Ascending aorta (tissue), 2 donors: Measurements from ENCODE around the gene UBAC2. TPM values are rescaled to one million over a fixed set of nuclear protein-coding genes. Genes with fewer than 3 reads are reported as not detected.

Experiments used
- DNase-seq, 2 donors: peaks; one replicate each; pipeline ENCODE4 v3.0.0-alpha.2; 2019; ENCODE audit warnings: low spot score in 2 of 2
- H3K27ac ChIP-seq, 2 donors: fragments of 200-600 bp; sonication (generic); one replicate each; pipeline ENCODE4 v1.5.1; 2016 to 2017; ENCODE audit warnings: mild to moderate bottlenecking in 1 of 2
- H3K27me3 ChIP-seq: fragments of 200-600 bp; sonication (generic); one replicate; pipeline ENCODE4 v1.5.1; 2017
- H3K36me3 ChIP-seq, 2 donors: fragments of 200-600 bp; sonication (generic); one replicate each; pipeline ENCODE4 v1.5.1; 2016
- H3K4me1 ChIP-seq, 2 donors: fragments of 200-600 bp; sonication (generic); one replicate each; pipeline ENCODE4 v1.5.1; 2016 to 2017; ENCODE audit warnings: mild to moderate bottlenecking in 1 of 2
- H3K4me3 ChIP-seq, 2 donors: fragments of 200-600 bp; sonication (generic); one replicate each; pipeline ENCODE4 v1.5.1; 2016 to 2017; ENCODE audit warnings: mild to moderate bottlenecking in 1 of 2
- H3K9me3 ChIP-seq, 2 donors: fragments of 200-600 bp; sonication (generic); one replicate each; pipeline ENCODE4 v1.5.1; 2016
- intact Hi-C: fragments of 100-400 bp; cut with DNase I; formaldehyde crosslinking; loops from one replicate; pipeline ENCODE4 v1.15.1; 2023
- total RNA-seq: library from RNA; depleted of rRNA; stranded (reverse); fragments of >200 nt; gene quantifications from one replicate; pipeline ENCODE4 v1.1.0, GENCODE V29; 2016
- TF ChIP-seq, protein P1 (sequence below), 3 experiments: fragments of 200-600 bp in 2 of 3; fragments of 450-650 bp in 1 of 3; sonication (generic) in 2 of 3; IDR thresholded peaks; one replicate each; pipeline ENCODE4 v1.5.1; 2016 to 2019; ENCODE audit warnings: antibody characterized with exemption in 3 of 3, mild to moderate bottlenecking in 1 of 3, moderate library complexity in 1 of 3

UBAC2 gene
- total RNA-seq, 1 donor from 2014 or later, result 67.8 TPM

DNA sequence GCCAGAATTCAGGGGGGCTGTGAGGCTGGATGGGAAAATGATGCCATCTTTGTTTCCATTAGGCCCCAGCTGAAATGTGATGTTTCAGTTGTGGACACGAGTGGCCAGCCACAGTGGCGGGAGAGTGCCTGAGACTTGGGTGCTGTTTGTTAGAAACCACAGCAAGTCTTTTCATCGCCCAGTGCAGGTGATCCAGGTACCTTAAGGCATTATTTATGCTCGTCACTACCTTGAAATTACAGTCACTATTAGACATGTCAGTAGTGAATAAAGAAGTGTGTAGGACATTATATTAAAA, 218.1 kb downstream of the UBAC2 start:
- Histone ChIP-seq H3K27me3 (no peaks in the 10 kb centered on the region), H3K4me3 (no peak overlapping the region), H3K27ac (no peak overlapping the region), H3K9me3 (no peaks in the 10 kb centered on the region), H3K36me3 (no peaks in the 10 kb centered on the region), H3K4me1 (no peaks in the 10 kb centered on the region)
- TF ChIP-seq, protein P1, sequence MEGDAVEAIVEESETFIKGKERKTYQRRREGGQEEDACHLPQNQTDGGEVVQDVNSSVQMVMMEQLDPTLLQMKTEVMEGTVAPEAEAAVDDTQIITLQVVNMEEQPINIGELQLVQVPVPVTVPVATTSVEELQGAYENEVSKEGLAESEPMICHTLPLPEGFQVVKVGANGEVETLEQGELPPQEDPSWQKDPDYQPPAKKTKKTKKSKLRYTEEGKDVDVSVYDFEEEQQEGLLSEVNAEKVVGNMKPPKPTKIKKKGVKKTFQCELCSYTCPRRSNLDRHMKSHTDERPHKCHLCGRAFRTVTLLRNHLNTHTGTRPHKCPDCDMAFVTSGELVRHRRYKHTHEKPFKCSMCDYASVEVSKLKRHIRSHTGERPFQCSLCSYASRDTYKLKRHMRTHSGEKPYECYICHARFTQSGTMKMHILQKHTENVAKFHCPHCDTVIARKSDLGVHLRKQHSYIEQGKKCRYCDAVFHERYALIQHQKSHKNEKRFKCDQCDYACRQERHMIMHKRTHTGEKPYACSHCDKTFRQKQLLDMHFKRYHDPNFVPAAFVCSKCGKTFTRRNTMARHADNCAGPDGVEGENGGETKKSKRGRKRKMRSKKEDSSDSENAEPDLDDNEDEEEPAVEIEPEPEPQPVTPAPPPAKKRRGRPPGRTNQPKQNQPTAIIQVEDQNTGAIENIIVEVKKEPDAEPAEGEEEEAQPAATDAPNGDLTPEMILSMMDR (IDR thresholded peaks at IDR 0.05), result no peak
- no peak for DNase-seq
- intact Hi-C loops, result no loop called here

DNA sequence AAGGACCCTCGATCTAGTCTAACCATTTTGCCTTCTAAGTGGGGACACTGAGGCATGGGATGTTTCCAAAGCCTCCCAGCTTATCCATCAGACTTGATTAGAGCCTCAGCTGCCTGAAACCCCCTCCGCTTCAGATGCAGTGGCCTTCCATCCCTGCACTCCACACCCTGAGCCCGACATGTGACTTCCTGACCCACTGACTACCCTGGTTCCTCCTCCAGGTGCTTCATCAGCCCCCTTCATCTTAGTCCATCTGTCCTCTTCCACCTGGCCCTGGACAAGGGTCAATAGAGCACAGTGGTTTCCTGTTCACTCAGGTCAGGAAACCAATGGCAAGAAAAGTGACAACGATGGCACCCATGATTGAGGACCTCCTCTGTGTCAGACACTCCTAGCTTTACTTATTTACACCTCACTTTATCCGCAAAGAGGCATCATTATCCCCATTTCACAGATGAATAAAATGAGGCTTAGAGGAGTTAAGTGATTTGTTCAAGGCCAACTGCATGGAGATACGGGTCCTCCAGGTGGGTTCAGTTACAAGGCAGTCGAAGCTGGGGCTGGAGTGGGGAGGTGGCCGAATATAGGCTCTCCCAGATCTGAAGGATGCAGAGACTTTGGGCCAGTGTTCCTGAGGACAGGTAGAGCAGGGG, 219.1 kb downstream of the UBAC2 start:
- Histone ChIP-seq H3K9me3 (no peaks in the 10 kb centered on the region), H3K27me3 (no peaks in the 10 kb centered on the region), H3K27ac (no peak overlapping the region), H3K36me3 (no peaks in the 10 kb centered on the region), H3K4me1 (no peaks in the 10 kb centered on the region), H3K4me3 (no peak overlapping the region)
- peak in 1 of 2 donors; percentile 60 for DNase-seq
- intact Hi-C loops, result no loop called here
- TF ChIP-seq, protein P1 (IDR thresholded peaks at IDR 0.05), result no peak

DNA sequence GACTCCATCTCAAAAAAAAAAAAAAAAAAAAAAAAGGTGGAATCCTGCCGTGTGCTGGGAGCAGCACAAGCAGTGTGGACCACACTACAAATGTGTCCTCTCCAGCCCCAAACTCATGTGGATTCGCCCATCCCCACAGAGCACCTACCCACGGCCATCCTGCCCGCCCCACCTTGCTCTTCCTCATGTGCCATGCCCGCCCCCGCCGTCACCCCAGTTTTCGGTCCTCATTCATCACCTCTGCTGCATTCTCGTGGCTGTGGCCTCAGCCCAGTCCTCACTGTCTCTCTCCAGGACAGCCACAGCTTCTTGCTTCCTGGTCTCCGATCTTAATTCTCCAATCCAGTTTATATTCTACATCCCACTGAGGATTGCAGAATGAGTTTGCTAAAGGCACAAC, 220.6 kb downstream of the UBAC2 start:
- DNase-seq, result peak in 1 of 2 donors; percentile 49
- intact Hi-C loops, result no loop called here
- TF ChIP-seq, protein P1 (IDR thresholded peaks at IDR 0.05), result no peak
- no peaks in the 10 kb centered on the region for H3K36me3 ChIP-seq
- no peaks in the 10 kb centered on the region for H3K9me3 ChIP-seq
- no peaks in the 10 kb centered on the region for H3K4me1 ChIP-seq
- no peak overlapping the region for H3K27ac ChIP-seq
- no peak overlapping the region for H3K4me3 ChIP-seq
- H3K27me3 ChIP-seq, result no peaks in the 10 kb centered on the region

DNA sequence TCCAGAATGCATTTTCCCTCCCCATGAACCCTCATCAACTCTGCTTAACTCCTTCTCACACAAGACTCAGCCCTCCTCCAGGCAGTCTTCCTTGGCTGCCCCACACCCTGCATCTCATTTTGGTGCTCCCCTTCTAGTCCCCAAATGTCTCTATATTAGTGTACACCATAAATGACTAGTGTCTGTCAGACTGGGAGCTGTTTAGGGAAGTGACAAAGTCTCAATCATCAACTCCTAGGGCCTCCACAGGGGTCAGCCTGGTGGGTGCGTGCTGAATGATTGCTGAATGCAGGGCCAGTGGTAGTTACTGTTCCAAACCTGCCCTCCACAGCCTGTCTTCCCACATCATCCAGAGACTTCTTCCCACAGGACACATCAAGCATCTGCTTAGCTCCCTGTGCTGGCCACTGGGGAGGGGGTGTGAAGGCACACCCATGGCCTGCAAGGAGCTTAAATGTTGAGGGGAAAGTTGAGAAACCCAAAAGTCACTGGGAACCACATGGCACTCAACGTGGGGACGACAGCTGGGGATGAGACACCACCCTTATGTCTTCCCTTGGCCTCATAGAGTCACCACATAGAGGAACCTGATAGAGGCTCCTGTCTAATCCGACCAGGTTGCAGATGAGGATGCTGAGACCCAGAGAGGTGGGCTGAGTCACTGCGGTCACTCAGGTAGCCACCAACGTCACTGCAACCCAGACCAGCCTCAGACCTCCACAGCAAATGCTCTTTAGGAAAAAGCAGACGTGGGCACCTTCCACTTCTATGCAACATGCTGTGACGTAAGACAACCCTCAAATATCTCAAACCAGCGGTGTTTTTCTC, 221.3 kb downstream of the UBAC2 start:
- H3K4me3 ChIP-seq, result no peak overlapping the region
- TF ChIP-seq, protein P1 (IDR thresholded peaks at IDR 0.05), result no peak
- H3K9me3 ChIP-seq, result no peaks in the 10 kb centered on the region
- no peaks in the 10 kb centered on the region for H3K4me1 ChIP-seq
- no peaks in the 10 kb centered on the region for H3K27me3 ChIP-seq
- H3K36me3 ChIP-seq, result no peaks in the 10 kb centered on the region
- peak in 1 of 2 donors; percentile 19 for DNase-seq
- intact Hi-C loops, result no loop called here
- H3K27ac ChIP-seq, result no peak overlapping the region

DNA sequence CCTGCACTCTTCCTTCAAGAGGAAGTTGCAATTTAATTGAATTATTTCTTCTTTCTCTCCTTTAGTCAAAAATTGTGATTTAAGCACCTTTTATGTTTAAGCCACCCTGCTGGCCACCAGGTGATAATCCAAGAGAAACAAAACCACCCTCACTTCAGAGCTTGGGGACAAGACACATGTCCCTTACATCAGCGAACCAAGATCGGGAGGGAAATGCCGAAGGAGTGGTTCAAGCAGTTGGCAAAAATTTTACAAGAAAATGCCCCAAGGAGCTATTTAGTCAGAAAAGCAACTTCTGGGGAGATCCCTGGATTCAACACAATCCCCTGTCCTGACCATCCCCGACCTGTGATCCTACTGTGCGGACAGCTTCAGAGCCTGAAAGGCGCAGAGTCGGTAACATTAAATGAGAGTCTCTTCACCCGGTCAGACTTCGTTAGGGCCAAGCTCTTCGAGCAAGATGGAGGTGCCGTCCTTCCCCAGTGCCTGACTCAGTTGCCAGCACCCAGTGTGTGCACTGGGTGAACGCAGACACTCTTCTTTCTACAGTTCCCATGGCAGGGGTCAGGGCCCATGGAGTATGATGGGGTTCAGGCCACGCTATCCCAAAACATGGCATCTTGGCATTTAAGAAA, 222.0 kb downstream of the UBAC2 start:
- H3K9me3 ChIP-seq, result no peaks in the 10 kb centered on the region
- H3K27me3 ChIP-seq, result no peaks in the 10 kb centered on the region
- intact Hi-C loops, result no loop called here
- DNase-seq, result peak in 1 of 2 donors; percentile 43
- H3K36me3 ChIP-seq, result no peaks in the 10 kb centered on the region
- no peak overlapping the region for H3K27ac ChIP-seq
- TF ChIP-seq, protein P1 (IDR thresholded peaks at IDR 0.05), result no peak
- H3K4me1 ChIP-seq, result no peaks in the 10 kb centered on the region
- H3K4me3 ChIP-seq, result no peak overlapping the region
